Heart right ventricle (tissue), 16 donors: ENCODE results near the gene RNF40. TPM values are rescaled to one million over a fixed set of nuclear protein-coding genes. Genes with fewer than 3 reads are reported as not detected.

Experiments
- ATAC-seq, 8 donors: fragments of 200-7000 bp; cut with Tn5 transposase; one replicate each; pipeline ENCODE4 v1.9.1; 2020; ENCODE audit warnings: mild to moderate bottlenecking in 8 of 8, moderate library complexity in 8 of 8, moderate number of reproducible peaks in 1 of 8
- DNase-seq, 2 donors: peaks; one replicate each; pipeline ENCODE4 v3.0.0-alpha.2; 2020
- H3K27ac ChIP-seq, 10 donors: fragments of 200-600 bp; sonication (generic) in 2 of 10; one replicate each; pipeline versions ENCODE4 v1.5.0 to v1.8.0; 2020 to 2022; ENCODE audit warnings: mild to moderate bottlenecking in 3 of 10
- H3K27me3 ChIP-seq, 7 donors: fragments of 200-600 bp; one replicate each; pipeline ENCODE4 v1.8.0; 2021 to 2022; ENCODE audit warnings: mild to moderate bottlenecking in 2 of 7
- H3K36me3 ChIP-seq, 9 donors: fragments of 200-600 bp; sonication (generic) in 1 of 9; one replicate each; pipeline versions ENCODE4 v1.5.0 to v1.8.0; 2020 to 2022; ENCODE audit warnings: mild to moderate bottlenecking in 2 of 9
- H3K4me1 ChIP-seq, 9 donors: fragments of 200-600 bp; sonication (generic) in 1 of 9; one replicate each; pipeline versions ENCODE4 v1.5.0 to v1.8.0; 2020 to 2022; ENCODE audit warnings: mild to moderate bottlenecking in 4 of 9
- H3K4me3 ChIP-seq, 10 donors: fragments of 200-600 bp; sonication (generic) in 2 of 10; one replicate each; pipeline versions ENCODE4 v1.5.0 to v1.8.0; 2020 to 2022; ENCODE audit warnings: mild to moderate bottlenecking in 7 of 10, moderate library complexity in 2 of 10
- H3K9me3 ChIP-seq, 11 donors: fragments of 200-600 bp in 10 of 11; sonication (generic) in 2 of 11; one replicate each; pipeline versions ENCODE4 v1.5.0 to v1.8.0; 2013 to 2022; ENCODE audit warnings: mild to moderate bottlenecking in 2 of 11, control low read depth in 1 of 11, moderate library complexity in 1 of 11
- CTCF ChIP-seq, 9 donors: fragments of 200-600 bp; sonication (generic) in 2 of 9; IDR thresholded peaks; one replicate each; pipeline versions ENCODE4 v1.5.0 to v1.8.0; 2021 to 2022; ENCODE audit warnings: antibody characterized with exemption in 9 of 9, mild to moderate bottlenecking in 5 of 9, moderate library complexity in 1 of 9
- WGBS, 2 donors: extraction: QIAGEN DNeasy Blood & Tissue Kit; methylation state at CpG; one replicate each; pipeline ENCODE4 v1.1.7; 2013; ENCODE audit warnings: inconsistent platforms in 1 of 2; 5-methylcytosine and 5-hydroxymethylcytosine counted together
- intact Hi-C, 10 donors: fragments of 100-400 bp; cut with DNase I; formaldehyde crosslinking; loops; one replicate each; pipeline versions ENCODE4 v1.11.1 to v1.14.2; 2022
- polyA plus RNA-seq, 2 donors: library from polyadenylated mRNA; stranded (reverse); fragments of 200-250 nt; gene quantifications; one replicate each; pipeline ENCODE4 v1.2.3, GENCODE V29; 2013
- total RNA-seq, 10 donors: library from RNA; stranded (reverse); fragmentation: NEBNext Ultra II Directional in 3 of 10; extraction: Animal tissue kit (Norgen Biotek cat#: 25700) in 3 of 10; gene quantifications; one replicate each; pipeline versions ENCODE4 v1.2.1 to v1.2.4, GENCODE V29; 2021 to 2023
- donor health status: Arrhythmogenic right ventricular cardiomyopathy.
- donor health status: ischemic (EF 13 %, LVEDD 7.1; RV severe dilation, severe dysfunction).
- donor health status: healthy with polysubstance abuse.
- donor health status: DM: no; HTN: yes; CAD: no.
- donor health status: DM: no; HTN: no; CAD: no.
- donor health status: ischemic (EF 25% LVEDD 6.9; RV normal size, moderate dysfunction).
- donor health status: ischemic (EF 25% LVEDD 5.7; RV mildly dilated, moderate dysfunction).
- donor health status: healthy.
- donor health status: DM: yes; HTN: yes; CAD: no.
- donor health status: Ischemic cardiomyopathy.
- donor health status: ischemic (EF 35%, LVEDD 5.7; RV mildly dilated, moderate dysfunction).
- donor health status: nonischemic (EF 11% LVEDD 7.7; RV severe dilation, severe dysfunction).
- donor health status: DM: yes; HTN: yes; CAD: no.
- donor health status: PGD.
- donor health status: ischemic (EF 29% LVEDD 5.4; RV normal size, mild dysfunction).
- donor health status: nonischemic (EF 23%, LVEDD 6.1; RV moderate dilation, normal function).

RNF40 gene
- total and polyA plus RNA-seq, 12 donors, result 33.0 to 69.9 (median 42.6) TPM

- H3K36me3 ChIP-seq, result peaks cover 0 to 65% (median 13%) of the 10 kb centered on the region in 9 donors
- peak overlapping the region in 1 of 10 donors; percentile 13 for H3K4me3 ChIP-seq
- no peak for ATAC-seq
- H3K27me3 ChIP-seq, result no peaks in the 10 kb centered on the region
- DNase-seq, result no peak
- 91% methylated on average over 7 of the region's 7 CpGs for WGBS, 2 donors
- intact Hi-C loops, result loop anchor here in 1 of 10 donors (10.0 kb wide), 1 partner anchor 55 kb away; no protein-coding TSS in a partner anchor
- TF ChIP-seq CTCF (IDR thresholded peaks at IDR 0.05), result no peak
- H3K4me1 ChIP-seq, result peaks cover 11 to 55% (median 31%) of the 10 kb centered on the region in 9 donors
- no peaks in the 10 kb centered on the region for H3K9me3 ChIP-seq
- H3K27ac ChIP-seq, result peak overlapping the region in 1 of 10 donors; percentile 91
These were observed 2.0 kb upstream of the RNF40 start for GRCh38 chr16:30760001-30760559.

DNA sequence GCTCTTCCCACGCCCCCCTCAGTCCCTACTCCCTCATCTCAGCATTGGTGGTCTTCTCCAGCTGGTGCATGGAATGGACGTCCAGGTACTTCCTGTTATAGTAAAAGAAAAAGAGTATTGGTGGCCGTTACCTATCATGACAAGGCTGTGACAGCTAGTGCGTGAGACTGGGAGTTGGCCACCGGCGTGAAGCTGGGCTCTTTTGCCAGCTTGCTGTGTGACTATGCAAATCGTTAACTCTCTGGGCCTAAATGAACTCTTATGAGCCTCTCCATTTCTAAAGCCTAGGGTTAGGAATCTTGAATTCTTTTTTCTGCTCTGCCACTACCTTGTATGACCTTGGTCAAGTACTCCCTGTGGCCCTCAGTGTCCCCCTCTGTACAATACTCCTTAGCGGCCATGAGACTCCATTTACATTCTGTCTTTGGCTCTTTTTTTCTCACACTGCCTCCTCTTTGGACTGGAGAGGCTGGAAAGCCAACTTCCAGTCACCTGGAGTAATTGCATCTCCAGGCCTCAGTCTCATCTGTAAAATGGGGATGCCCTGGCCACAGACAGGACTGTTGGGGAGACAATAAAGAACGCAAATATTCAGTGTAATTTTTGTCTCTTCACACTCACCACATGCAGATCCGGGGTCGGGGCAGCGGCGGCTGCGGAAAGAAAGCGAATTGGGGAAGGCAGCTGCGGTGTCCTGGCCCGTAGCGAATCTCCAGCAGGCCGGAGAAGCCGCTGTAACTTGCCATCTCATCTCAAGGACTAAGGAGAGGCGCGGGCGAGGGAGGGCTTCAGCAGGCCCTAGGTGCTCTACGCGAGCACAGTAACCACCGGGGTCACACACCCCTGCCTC lies 1.3 kb upstream of the RNF40 start:
- Histone ChIP-seq H3K4me1 (peaks cover 11 to 55% (median 31%) of the 10 kb centered on the region in 9 donors), H3K9me3 (no peaks in the 10 kb centered on the region), H3K27me3 (no peaks in the 10 kb centered on the region), H3K36me3 (peaks cover 0 to 65% (median 20%) of the 10 kb centered on the region in 9 donors), H3K27ac (peak overlapping the region in 4 of 10 donors; percentile 48 to 97 (median 74)), H3K4me3 (peak overlapping the region in 9 of 10 donors; percentile 84 to 94 (median 89))
- WGBS, 2 donors, result 29% methylated on average over 26 of the region's 26 CpGs
- ATAC-seq (no peak), DNase-seq (no peak)
- TF ChIP-seq CTCF (IDR thresholded peaks at IDR 0.05), result no peak
- intact Hi-C loops, result loop anchor here in 1 of 10 donors (10.0 kb wide), 1 partner anchor 56 kb away; no protein-coding TSS in a partner anchor

GRCh38 chr16:30761427-30761927 lies 645 bp upstream of the RNF40 start:
- WGBS, 2 donors, result 0 to 1% methylated on average over 61 to 64 of the region's 64 CpGs
- intact Hi-C loops, result loop anchor here in 1 of 10 donors (10.0 kb wide), 1 partner anchor 57 kb away; no protein-coding TSS in a partner anchor
- peak overlapping the region in 8 of 10 donors; percentile 48 to 97 (median 93) for H3K27ac ChIP-seq
- H3K9me3 ChIP-seq, result no peaks in the 10 kb centered on the region
- peak overlapping the region; percentile 84 to 94 (median 90) for H3K4me3 ChIP-seq
- no peaks in the 10 kb centered on the region for H3K27me3 ChIP-seq
- peaks cover 12 to 55% (median 36%) of the 10 kb centered on the region in 9 donors for H3K4me1 ChIP-seq
- no peak for DNase-seq
- H3K36me3 ChIP-seq, result peaks cover 0 to 65% (median 27%) of the 10 kb centered on the region in 9 donors
- TF ChIP-seq CTCF (IDR thresholded peaks at IDR 0.05), result no peak
- ATAC-seq, result peak; percentile 11 to 29 (median 19)
